Endometrial microvascular endothelial cells (primary cell): ENCODE data around the gene MSLN. TPM values are rescaled to one million over a fixed set of nuclear protein-coding genes. Genes with fewer than 3 reads are reported as not detected.

Source experiments
- in situ Hi-C: cut with HindIII; loops from 2 replicates; pipeline ENCODE4 v1.10.0; 2017; ENCODE audit warnings: low sequenced_read_pairs, low pct_unique_long_range_greater_than_20kb; ENCODE audit errors: inconsistent ontology term
- total RNA-seq: library from RNA; depleted of rRNA; stranded (reverse); fragments of >200 nt; gene quantifications from one replicate; pipeline ENCODE4 v1.2.3, GENCODE V29; 2015; ENCODE audit errors: inconsistent ontology term

The MSLN gene
- total RNA-seq, 1 donor from 2014 or later = not detected

GRCh38 chr16:797120-797420 lies 36.5 kb downstream of the MSLN start:
- in situ Hi-C loops = no loop called here

GRCh38 chr16:797686-798085 lies 37.2 kb downstream of the MSLN start:
- in situ Hi-C loops = no loop called here

GRCh38 chr16:798666-799065 lies 38.1 kb downstream of the MSLN start:
- in situ Hi-C loops = no loop called here

- in situ Hi-C loops = no loop called here
Observed at GRCh38 chr16:799111-799947, 38.8 kb downstream of the MSLN start.

GRCh38 chr16:799948-800833 lies 39.7 kb downstream of the MSLN start, which contains the start of gene GNG13:
TSS of gene GNG13 (minus strand) at chr16:800734. CDS start at chr16:799077, 1,657 bp downstream.
- in situ Hi-C loops = no loop called here

- in situ Hi-C loops = no loop called here
Observed at GRCh38 chr16:800834-801511, 40.4 kb downstream of the MSLN start.

GRCh38 chr16:801584-802363 lies 41.2 kb downstream of the MSLN start:
- in situ Hi-C loops = no loop called here

GRCh38 chr16:802461-802860 lies 41.9 kb downstream of the MSLN start:
- in situ Hi-C loops = no loop called here

GRCh38 chr16:802914-803753 lies 42.6 kb downstream of the MSLN start:
- in situ Hi-C loops = no loop called here

- in situ Hi-C loops = no loop called here
Observed at GRCh38 chr16:803754-804080, 43.2 kb downstream of the MSLN start.

- in situ Hi-C loops = no loop called here
Observed at GRCh38 chr16:804193-805048, 43.9 kb downstream of the MSLN start.

GRCh38 chr16:805474-805873 lies 44.9 kb downstream of the MSLN start:
- in situ Hi-C loops = no loop called here

- in situ Hi-C loops = no loop called here
Observed at GRCh38 chr16:807347-808084, 47.0 kb downstream of the MSLN start.

GRCh38 chr16:808085-808386 lies 47.5 kb downstream of the MSLN start:
- in situ Hi-C loops = no loop called here

- in situ Hi-C loops = no loop called here
Observed at GRCh38 chr16:813204-813915, 52.8 kb downstream of the MSLN start.

- in situ Hi-C loops = no loop called here
Observed at GRCh38 chr16:813916-814412, 53.4 kb downstream of the MSLN start.
